Fibroblast of villous mesenchyme (primary cell): ENCODE results near the gene SORCS2. TPM values are rescaled to one million over a fixed set of nuclear protein-coding genes. Genes with fewer than 3 reads are reported as not detected.

Experiments
- DNase-seq: peaks from one replicate; pipeline ENCODE4 v3.0.0-alpha.2; 2010; ENCODE audit warnings: low read depth
- H3K4me3 ChIP-seq: 2 replicates; pipeline ENCODE4 v1.5.1; 2011; ENCODE audit warnings: low read depth, mild to moderate bottlenecking, low read length
- total RNA-seq: library from RNA; depleted of rRNA; stranded (reverse); fragments of >200 nt; gene quantifications from 2 replicates; pipeline ENCODE4 v1.2.3, GENCODE V29; 2012
- TF ChIP-seq, protein P1 (sequence below): IDR thresholded peaks from 2 replicates; pipeline ENCODE4 v1.5.1; 2012; ENCODE audit warnings: low read depth, mild to moderate bottlenecking, low read length; ENCODE audit not compliant: insufficient read depth

Gene SORCS2
- total RNA-seq, 1 donor, result under 0.01 TPM

DNA sequence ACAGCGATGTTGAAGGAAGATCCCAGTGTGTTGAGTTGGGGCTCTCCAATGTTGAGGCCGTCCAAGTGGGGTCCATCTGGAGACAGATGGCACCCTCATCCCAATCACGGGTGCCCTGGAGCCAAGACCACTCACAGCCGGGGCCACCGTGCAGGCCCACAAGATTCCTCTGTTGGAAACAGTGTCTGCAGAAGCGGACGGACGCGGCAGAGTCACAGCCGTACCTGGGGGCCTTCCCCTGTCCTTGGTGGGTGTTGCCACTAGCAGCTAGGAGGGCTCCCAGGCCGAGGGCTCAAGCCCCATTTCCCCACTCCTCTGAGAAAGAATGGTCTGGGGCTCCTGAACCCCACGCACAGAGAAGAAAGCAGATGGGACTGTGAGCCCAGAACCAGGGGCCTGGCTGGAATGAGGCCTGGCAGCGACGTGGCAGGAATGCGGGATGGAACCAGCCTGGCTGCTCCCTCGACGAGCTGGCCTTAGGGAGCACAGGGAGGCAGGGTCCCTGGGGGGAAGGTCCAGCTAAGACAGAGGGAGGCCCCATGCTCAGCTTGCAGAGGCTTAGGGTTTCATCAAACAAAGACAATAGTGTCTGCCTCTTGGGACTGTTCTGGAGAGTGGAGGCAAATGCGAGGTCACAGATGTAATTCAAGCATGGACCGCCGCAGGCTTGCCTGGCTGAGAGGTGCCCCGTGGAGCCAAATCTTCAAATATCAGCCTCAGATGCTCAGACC is 518.4 kb downstream of the SORCS2 start:
- DNase-seq, result no peak
- no peak overlapping the region for H3K4me3 ChIP-seq

DNA sequence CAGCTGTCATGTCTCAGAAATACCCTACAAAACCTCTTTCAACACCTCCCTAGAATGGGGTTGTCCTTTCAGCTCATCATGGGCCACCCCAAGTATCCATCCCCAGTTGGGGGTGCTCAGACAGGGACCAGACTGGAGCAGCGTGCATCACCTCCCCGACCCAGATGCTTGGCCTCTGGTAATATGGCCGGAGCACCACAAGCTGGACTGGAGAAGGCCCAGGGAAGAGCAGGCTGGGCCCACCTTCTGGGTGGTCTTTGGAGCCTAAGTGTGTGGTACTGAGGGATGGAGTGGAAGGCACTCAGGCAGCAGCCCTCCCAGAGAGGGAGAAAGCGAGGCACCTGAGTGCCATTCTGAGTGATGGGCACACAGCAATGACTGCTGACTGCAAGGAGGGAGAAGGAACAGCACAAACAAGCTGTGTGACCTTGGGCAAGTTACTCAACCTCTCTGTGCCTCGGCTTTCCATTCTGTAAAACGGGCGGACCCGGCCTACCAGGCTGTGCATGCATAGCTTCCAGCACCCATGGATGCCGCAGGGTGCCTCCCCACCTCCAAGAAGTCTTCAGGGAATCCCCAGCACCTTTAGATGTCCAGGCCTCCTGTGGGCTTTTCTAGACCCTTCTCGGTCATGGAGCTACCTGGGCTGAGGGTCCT is 519.1 kb downstream of the SORCS2 start:
- TF ChIP-seq, protein P1, sequence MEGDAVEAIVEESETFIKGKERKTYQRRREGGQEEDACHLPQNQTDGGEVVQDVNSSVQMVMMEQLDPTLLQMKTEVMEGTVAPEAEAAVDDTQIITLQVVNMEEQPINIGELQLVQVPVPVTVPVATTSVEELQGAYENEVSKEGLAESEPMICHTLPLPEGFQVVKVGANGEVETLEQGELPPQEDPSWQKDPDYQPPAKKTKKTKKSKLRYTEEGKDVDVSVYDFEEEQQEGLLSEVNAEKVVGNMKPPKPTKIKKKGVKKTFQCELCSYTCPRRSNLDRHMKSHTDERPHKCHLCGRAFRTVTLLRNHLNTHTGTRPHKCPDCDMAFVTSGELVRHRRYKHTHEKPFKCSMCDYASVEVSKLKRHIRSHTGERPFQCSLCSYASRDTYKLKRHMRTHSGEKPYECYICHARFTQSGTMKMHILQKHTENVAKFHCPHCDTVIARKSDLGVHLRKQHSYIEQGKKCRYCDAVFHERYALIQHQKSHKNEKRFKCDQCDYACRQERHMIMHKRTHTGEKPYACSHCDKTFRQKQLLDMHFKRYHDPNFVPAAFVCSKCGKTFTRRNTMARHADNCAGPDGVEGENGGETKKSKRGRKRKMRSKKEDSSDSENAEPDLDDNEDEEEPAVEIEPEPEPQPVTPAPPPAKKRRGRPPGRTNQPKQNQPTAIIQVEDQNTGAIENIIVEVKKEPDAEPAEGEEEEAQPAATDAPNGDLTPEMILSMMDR, result no peak
- DNase-seq, result no peak
- no peak overlapping the region for H3K4me3 ChIP-seq

More for the DNA sequence above, 518.4 kb downstream of the SORCS2 start:
- TF ChIP-seq, protein P1, result no peak

DNA sequence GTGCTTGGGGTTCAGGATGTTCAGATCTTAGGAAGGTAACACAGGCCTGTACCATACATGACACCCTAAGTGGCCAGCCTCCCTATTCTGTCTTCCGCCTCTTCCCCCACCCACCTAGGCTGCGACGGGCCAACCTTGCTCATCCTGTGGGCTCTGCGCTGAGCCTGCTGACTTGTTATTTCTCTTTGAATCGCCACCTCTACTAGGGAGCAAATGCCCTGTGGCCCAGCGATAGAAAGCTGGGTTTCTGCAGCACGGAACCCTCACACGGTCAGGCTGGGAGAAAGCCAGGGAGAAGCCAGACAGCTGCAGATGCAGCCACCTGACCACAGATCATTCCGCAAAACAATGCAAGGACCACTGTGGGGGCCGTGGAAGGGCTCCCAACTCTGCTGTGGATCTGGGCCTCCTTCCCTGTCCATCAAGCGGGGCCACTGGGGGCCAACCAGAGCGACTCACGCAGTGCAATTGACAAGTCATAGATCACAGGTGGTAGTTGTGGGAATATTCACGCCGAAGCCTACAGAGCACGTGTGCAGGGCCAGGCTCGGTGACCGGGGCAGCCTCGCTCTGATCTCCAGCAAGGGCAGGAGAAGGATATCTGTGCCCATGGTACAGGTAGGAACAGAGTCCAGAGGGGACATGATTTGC is 519.8 kb downstream of the SORCS2 start:
- no peak for DNase-seq
- TF ChIP-seq, protein P1, result no peak

DNA sequence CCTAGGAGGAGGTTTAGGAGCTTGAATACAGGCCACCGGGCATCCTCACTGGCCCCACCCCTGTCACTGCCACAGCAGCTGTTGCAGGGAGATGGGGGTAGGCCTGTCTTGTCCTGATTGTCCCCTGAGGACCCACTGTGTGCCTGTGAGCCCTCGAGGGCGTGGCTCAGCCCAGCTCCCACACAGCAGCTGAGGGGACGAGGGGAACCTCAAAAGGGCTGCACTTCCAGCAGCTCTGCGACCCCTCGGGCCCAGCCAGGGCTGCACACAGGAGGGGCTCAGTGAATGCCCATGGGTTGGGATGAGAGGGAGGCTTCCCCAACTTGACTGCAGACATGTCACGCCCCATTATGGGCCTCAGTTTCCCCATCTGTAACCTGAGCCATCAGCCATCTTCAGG is 521.4 kb downstream of the SORCS2 start:
- no peak overlapping the region for H3K4me3 ChIP-seq
- no peak for DNase-seq
- TF ChIP-seq, protein P1, result no peak

More for the DNA sequence above, 519.8 kb downstream of the SORCS2 start:
- no peak overlapping the region for H3K4me3 ChIP-seq

DNA sequence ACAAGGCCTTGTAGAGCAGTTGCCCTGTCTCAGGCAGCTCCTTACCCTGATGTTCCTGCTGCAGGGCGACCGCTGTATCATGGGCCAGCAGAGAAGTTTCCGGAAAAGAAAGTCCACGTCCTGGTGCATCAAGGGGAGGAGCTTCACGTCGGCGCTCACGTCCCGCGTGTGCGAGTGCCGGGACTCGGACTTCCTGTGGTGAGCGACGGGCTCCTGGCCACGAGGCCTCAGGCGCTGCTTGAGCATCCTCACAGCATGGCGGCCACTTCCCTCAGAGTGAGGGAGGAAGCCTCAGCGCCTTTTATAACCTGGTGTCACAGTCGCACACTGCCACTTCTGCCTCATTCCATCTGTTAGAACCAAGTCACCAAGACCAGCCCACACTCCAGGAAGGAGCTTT is 521.8 kb downstream of the SORCS2 start:
- TF ChIP-seq, protein P1, result no peak
- no peak overlapping the region for H3K4me3 ChIP-seq
- no peak for DNase-seq

DNA sequence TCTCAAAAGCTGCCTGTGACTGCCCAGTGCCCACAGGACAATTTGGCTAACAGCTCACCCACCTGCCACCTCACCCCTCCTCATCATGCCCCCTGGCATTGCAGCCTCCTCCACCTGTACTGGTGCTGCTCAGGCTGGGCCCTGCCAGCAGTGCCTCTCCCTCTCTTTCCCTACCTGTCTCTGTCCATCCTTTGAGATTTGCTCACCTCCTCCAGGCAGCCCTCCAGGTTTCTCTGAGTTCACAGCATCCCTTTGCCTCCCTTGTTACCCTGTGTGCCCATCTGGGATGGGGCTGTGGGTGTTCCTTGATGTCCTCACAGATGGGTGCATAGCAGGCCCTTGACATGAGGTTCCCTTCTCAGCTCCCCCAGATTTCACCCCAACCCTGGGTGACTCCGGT is 522.4 kb downstream of the SORCS2 start:
- no peak for DNase-seq
- TF ChIP-seq, protein P1, result no peak

More for the DNA sequence above, 522.4 kb downstream of the SORCS2 start:
- no peak overlapping the region for H3K4me3 ChIP-seq
